Measurements from ENCODE around the gene SKI. TPM values are rescaled to one million over a fixed set of nuclear protein-coding genes. Genes with fewer than 3 reads are reported as not detected.

SKI gene
- total and polyA plus RNA-seq, 9 of the 15 experiments (the other 6 are each of a cell fraction or from before 2014, with no cell fraction given), result 0.10 to 60.5 (median 4.6) TPM

GRCh38 chr1:2296614-2297013 is 68.5 kb downstream of the SKI start:
- POLR2A ChIA-PET, result interaction anchor here (0.7 to 2.4 kb wide), 3 partner anchors 10 to 67 kb away, joined by 3 to 6 read pairs (median 5); no protein-coding TSS in a partner anchor
- Histone ChIP-seq H3K4me2 (ENCODE audit: insufficient read depth, low read length) (no peak overlapping the region), H3K27ac (ENCODE audit: extremely low read depth, low read depth, low read length) (no peak overlapping the region), H3K9me1 (ENCODE audit: control insufficient read depth, insufficient read depth, low read length) (peaks cover 7% of the 10 kb centered on the region), H3K36me3 (ENCODE audit: control insufficient read depth, insufficient read depth, low read length) (0 out of 3 replicates have a peak, but pooled peaks cover 2% of the 10 kb centered on the region), H3K27me3 (ENCODE audit: control insufficient read depth in 2 of 2, insufficient read depth in 2 of 2, low read length in 2 of 2) (no peaks in the 10 kb centered on the region), H2AFZ (ENCODE audit: low read depth, low read length) (no peak overlapping the region), H4K20me1 (replicated peaks; ENCODE audit: control insufficient read depth, insufficient read depth, low read length) (peaks cover 43% of the 10 kb centered on the region), H3K79me2 (ENCODE audit: control insufficient read depth, insufficient read depth, low read length) (peaks cover 99% of the 10 kb centered on the region), H3K4me3 (no peak overlapping the region), H3K9me3 (replicated peaks; ENCODE audit: control insufficient read depth, insufficient read depth, low read depth, low read length) (no peaks in the 10 kb centered on the region), H3K4me1 (replicated peaks in 1 of 2; ENCODE audit: control insufficient read depth in 2 of 2, insufficient read depth in 2 of 2, low read length in 2 of 2) (peaks cover 0 to 83% of the 10 kb centered on the region in 2 experiments; a peak in 3 of 5 replicates), H3K9ac (ENCODE audit: insufficient read depth in 1 of 2, low read depth in 2 of 2, low read length in 2 of 2) (no peak overlapping the region)
- ATAC-seq (no peak), DNase-seq (ENCODE audit: extremely low read depth in 1 of 4, low spot score in 3 of 4) (no peak), FAIRE-seq (no peak)
- BruUV-seq (replicated peaks), result no TSS peak
- WGBS (ENCODE audit: insufficient coverage, low coverage, missing lambda C conversion rate), result 83% methylated on average over 18 of the region's 18 CpGs
- in situ Hi-C loops (cut with MboI) (loop anchor here (5.0 kb wide), 1 partner anchor 49 kb away; no protein-coding TSS in a partner anchor), intact Hi-C loops (cut with micrococcal nuclease) (no loop called here)
- CTCF ChIA-PET (ENCODE audit: low intra/inter-chr PET ratio), result no interaction called here
- TF ChIP-seq FOXA3 (CRISPR knock-in tag; conservative IDR thresholded peaks at IDR 0.05 in 1 of 2, IDR thresholded peaks at IDR 0.05 in 1 of 2) (no peak), USF1 (CRISPR knock-in tag; IDR thresholded peaks at IDR 0.05) (no peak), NR4A1 (CRISPR knock-in tag; IDR thresholded peaks at IDR 0.05) (no peak), NR4A1 (tag; IDR thresholded peaks at IDR 0.05) (no peak), U2AF2 (optimal IDR thresholded peaks at IDR 0.05; ENCODE audit: low read depth, low read length) (no peak), POLR3A (IDR thresholded peaks at IDR 0.05; ENCODE audit: borderline replicate concordance, extremely low read depth, insufficient read depth, insufficient read length) (no peak)

Measured in K562 (cell line).